ENCODE results near the gene IQCN. TPM values are rescaled to one million over a fixed set of nuclear protein-coding genes. Genes with fewer than 3 reads are reported as not detected.

The IQCN gene
- total and polyA plus RNA-seq, 10 of the 15 experiments (the other 5 are each of a cell fraction or from before 2014, with no cell fraction given) = 0.01 to 0.54 (median 0.23) TPM; not detected in 3

DNA sequence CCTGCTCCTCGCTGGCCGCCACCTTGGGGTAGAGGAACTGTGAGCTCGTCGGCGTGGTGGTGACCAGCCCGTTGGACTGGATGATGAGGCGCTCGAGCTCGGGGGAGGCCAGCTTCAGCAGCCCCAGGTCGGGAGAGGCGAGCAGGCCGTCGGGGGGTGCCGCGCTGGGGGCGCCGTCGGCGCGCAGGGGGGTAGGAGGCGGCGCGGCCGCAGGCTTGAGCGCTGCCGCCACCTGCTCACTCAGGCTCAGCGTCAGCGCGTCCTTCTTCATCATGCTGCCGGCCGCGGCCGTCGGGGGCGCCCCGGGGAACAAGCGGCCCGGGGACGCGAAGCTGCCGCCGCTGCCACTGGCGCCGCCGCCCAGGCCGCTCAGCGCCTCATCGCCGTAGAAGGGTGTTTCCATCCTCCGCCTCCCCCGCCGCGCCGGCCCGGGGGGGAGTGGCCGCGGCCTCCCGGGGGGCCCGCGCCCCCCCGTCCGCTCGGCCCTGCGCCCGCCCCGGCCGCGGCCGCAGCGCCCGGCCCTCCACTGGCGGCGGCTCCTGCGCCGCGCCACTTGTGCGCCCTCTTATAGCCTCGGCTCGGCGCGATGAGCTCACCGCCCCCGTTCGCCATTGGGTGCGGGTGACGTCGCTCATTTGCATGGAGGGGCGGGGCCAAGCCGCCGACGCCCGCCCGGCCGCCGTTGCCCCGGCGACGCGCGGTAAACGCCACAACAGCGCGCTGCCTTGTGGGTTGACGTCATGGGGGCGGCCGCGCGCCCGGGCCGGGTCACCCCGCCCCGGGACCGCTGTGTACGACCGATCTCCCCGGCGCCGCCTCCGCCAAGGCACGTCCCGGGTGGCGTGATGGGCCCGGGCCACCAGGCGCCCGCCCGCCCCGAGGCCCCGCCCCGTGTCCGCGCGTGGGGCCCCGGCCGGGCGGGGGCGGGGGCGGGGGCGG is 7.1 kb upstream of the IQCN start, which contains the start of gene JUND (continued):
- TF ChIP-seq, protein P1, sequence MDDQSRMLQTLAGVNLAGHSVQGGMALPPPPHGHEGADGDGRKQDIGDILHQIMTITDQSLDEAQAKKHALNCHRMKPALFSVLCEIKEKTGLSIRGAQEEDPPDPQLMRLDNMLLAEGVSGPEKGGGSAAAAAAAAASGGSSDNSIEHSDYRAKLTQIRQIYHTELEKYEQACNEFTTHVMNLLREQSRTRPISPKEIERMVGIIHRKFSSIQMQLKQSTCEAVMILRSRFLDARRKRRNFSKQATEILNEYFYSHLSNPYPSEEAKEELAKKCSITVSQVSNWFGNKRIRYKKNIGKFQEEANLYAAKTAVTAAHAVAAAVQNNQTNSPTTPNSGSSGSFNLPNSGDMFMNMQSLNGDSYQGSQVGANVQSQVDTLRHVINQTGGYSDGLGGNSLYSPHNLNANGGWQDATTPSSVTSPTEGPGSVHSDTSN (IDR thresholded peaks at IDR 0.05; ENCODE audit: insufficient replicate concordance, low read depth, low read length) = peak; percentile 84
- peak; percentile 97 for TF ChIP-seq POLR2AphosphoS5 (IDR thresholded peaks at IDR 0.05; ENCODE audit: low read length)
- no peak; the same call in 1 of the 2 replicates for TF ChIP-seq BCL11A (IDR thresholded peaks at IDR 0.05; ENCODE audit: low read depth, low read length)
- no peak for TF ChIP-seq JUNB (IDR thresholded peaks at IDR 0.05)
- TF ChIP-seq GATAD2B (conservative IDR thresholded peaks at IDR 0.05; ENCODE audit: low read depth) = peak; percentile 71
- no peak for TF ChIP-seq IKZF2 (IDR thresholded peaks at IDR 0.05)
- TF ChIP-seq NR2C1 (IDR thresholded peaks at IDR 0.05) = peak; percentile 66
- TF ChIP-seq ESRRA (IDR thresholded peaks at IDR 0.05; ENCODE audit: low read length) = no peak
- TF ChIP-seq MEF2A (IDR thresholded peaks at IDR 0.05; ENCODE audit: insufficient read depth, low read depth, low read length) = no peak
- peak in 1 of 2 experiments; percentile 41; a peak in 1 of 4 replicates for TF ChIP-seq SRF (IDR thresholded peaks at IDR 0.05; ENCODE audit: low read depth in 2 of 2, low read length in 2 of 2)
- TF ChIP-seq, protein P2, sequence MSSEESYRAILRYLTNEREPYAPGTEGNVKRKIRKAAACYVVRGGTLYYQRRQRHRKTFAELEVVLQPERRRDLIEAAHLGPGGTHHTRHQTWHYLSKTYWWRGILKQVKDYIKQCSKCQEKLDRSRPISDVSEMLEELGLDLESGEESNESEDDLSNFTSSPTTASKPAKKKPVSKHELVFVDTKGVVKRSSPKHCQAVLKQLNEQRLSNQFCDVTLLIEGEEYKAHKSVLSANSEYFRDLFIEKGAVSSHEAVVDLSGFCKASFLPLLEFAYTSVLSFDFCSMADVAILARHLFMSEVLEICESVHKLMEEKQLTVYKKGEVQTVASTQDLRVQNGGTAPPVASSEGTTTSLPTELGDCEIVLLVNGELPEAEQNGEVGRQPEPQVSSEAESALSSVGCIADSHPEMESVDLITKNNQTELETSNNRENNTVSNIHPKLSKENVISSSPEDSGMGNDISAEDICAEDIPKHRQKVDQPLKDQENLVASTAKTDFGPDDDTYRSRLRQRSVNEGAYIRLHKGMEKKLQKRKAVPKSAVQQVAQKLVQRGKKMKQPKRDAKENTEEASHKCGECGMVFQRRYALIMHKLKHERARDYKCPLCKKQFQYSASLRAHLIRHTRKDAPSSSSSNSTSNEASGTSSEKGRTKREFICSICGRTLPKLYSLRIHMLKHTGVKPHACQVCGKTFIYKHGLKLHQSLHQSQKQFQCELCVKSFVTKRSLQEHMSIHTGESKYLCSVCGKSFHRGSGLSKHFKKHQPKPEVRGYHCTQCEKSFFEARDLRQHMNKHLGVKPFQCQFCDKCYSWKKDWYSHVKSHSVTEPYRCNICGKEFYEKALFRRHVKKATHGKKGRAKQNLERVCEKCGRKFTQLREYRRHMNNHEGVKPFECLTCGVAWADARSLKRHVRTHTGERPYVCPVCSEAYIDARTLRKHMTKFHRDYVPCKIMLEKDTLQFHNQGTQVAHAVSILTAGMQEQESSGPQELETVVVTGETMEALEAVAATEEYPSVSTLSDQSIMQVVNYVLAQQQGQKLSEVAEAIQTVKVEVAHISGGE (CRISPR knock-in tag; IDR thresholded peaks at IDR 0.05) = 0 out of 2 replicates have a peak, but pooled peaks have one; percentile 11
- TF ChIP-seq, protein P3, sequence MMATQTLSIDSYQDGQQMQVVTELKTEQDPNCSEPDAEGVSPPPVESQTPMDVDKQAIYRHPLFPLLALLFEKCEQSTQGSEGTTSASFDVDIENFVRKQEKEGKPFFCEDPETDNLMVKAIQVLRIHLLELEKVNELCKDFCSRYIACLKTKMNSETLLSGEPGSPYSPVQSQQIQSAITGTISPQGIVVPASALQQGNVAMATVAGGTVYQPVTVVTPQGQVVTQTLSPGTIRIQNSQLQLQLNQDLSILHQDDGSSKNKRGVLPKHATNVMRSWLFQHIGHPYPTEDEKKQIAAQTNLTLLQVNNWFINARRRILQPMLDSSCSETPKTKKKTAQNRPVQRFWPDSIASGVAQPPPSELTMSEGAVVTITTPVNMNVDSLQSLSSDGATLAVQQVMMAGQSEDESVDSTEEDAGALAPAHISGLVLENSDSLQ (IDR thresholded peaks at IDR 0.05) = peak; percentile 86
- TF ChIP-seq, protein P4, sequence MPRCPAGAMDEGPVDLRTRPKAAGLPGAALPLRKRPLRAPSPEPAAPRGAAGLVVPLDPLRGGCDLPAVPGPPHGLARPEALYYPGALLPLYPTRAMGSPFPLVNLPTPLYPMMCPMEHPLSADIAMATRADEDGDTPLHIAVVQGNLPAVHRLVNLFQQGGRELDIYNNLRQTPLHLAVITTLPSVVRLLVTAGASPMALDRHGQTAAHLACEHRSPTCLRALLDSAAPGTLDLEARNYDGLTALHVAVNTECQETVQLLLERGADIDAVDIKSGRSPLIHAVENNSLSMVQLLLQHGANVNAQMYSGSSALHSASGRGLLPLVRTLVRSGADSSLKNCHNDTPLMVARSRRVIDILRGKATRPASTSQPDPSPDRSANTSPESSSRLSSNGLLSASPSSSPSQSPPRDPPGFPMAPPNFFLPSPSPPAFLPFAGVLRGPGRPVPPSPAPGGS (IDR thresholded peaks at IDR 0.05; ENCODE audit: borderline replicate concordance, insufficient read depth, low read depth, low read length, poor library complexity, severe bottlenecking) = peak; percentile 32
- TF ChIP-seq, protein P5, sequence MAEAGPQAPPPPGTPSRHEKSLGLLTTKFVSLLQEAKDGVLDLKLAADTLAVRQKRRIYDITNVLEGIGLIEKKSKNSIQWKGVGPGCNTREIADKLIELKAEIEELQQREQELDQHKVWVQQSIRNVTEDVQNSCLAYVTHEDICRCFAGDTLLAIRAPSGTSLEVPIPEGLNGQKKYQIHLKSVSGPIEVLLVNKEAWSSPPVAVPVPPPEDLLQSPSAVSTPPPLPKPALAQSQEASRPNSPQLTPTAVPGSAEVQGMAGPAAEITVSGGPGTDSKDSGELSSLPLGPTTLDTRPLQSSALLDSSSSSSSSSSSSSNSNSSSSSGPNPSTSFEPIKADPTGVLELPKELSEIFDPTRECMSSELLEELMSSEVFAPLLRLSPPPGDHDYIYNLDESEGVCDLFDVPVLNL (IDR thresholded peaks at IDR 0.05; ENCODE audit: low read depth, low read length) = 0 out of 2 replicates have a peak, but pooled peaks have one; percentile 27
- TF ChIP-seq, protein P6, sequence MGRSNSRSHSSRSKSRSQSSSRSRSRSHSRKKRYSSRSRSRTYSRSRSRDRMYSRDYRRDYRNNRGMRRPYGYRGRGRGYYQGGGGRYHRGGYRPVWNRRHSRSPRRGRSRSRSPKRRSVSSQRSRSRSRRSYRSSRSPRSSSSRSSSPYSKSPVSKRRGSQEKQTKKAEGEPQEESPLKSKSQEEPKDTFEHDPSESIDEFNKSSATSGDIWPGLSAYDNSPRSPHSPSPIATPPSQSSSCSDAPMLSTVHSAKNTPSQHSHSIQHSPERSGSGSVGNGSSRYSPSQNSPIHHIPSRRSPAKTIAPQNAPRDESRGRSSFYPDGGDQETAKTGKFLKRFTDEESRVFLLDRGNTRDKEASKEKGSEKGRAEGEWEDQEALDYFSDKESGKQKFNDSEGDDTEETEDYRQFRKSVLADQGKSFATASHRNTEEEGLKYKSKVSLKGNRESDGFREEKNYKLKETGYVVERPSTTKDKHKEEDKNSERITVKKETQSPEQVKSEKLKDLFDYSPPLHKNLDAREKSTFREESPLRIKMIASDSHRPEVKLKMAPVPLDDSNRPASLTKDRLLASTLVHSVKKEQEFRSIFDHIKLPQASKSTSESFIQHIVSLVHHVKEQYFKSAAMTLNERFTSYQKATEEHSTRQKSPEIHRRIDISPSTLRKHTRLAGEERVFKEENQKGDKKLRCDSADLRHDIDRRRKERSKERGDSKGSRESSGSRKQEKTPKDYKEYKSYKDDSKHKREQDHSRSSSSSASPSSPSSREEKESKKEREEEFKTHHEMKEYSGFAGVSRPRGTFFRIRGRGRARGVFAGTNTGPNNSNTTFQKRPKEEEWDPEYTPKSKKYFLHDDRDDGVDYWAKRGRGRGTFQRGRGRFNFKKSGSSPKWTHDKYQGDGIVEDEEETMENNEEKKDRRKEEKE (IDR thresholded peaks at IDR 0.05) = 0 out of 2 replicates have a peak, but pooled peaks have one; percentile 50
- TF ChIP-seq ASH2L (IDR thresholded peaks at IDR 0.05; ENCODE audit: borderline replicate concordance, low read depth) = no peak
